Fibroblast of villous mesenchyme (primary cell): ENCODE measurements around the gene PDLIM4. TPM values are rescaled to one million over a fixed set of nuclear protein-coding genes. Genes with fewer than 3 reads are reported as not detected.

Experiments
- DNase-seq: peaks from one replicate; pipeline ENCODE4 v3.0.0-alpha.2; 2010; ENCODE audit warnings: low read depth
- H3K4me3 ChIP-seq: 2 replicates; pipeline ENCODE4 v1.5.1; 2011; ENCODE audit warnings: low read depth, mild to moderate bottlenecking, low read length
- CTCF ChIP-seq: IDR thresholded peaks from 2 replicates; pipeline ENCODE4 v1.5.1; 2012; ENCODE audit warnings: low read depth, mild to moderate bottlenecking, low read length; ENCODE audit not compliant: insufficient read depth
- total RNA-seq: library from RNA; depleted of rRNA; stranded (reverse); fragments of >200 nt; gene quantifications from 2 replicates; pipeline ENCODE4 v1.2.3, GENCODE V29; 2012

Gene PDLIM4
- total RNA-seq, 1 donor: 97.2 TPM

- DNase-seq: no peak
- TF ChIP-seq CTCF: no peak
- H3K4me3 ChIP-seq: peak overlapping the region; percentile 74
Measured at GRCh38 chr5:132227235-132227484, 30.3 kb upstream of the PDLIM4 start.

GRCh38 chr5:132227485-132228240 lies 29.8 kb upstream of the PDLIM4 start, which contains the start of gene P4HA2:
Gene P4HA2 (minus strand): TSS chr5:132227853. CDS start chr5:132218626, 9,227 bp downstream.
- peak; percentile 80 for DNase-seq
- peak within 1 kb of the TSS; percentile 74 for H3K4me3 ChIP-seq

GRCh38 chr5:132228241-132229035 lies 29.1 kb upstream of the PDLIM4 start:
- H3K4me3 ChIP-seq: peak overlapping the region; percentile 74
- no peak for TF ChIP-seq CTCF
- DNase-seq: no peak

More at GRCh38 chr5:132227485-132228240, 29.8 kb upstream of the PDLIM4 start, which contains the start of gene P4HA2:
- no peak for TF ChIP-seq CTCF

- no peak for DNase-seq
- no peak overlapping the region for H3K4me3 ChIP-seq
- TF ChIP-seq CTCF: no peak
Measured at GRCh38 chr5:132229236-132229635, 28.3 kb upstream of the PDLIM4 start.

- no peak for TF ChIP-seq CTCF
- no peak overlapping the region for H3K4me3 ChIP-seq
- DNase-seq: no peak
Measured at GRCh38 chr5:132230871-132231270, 26.6 kb upstream of the PDLIM4 start.

GRCh38 chr5:132232465-132232864 lies 25.0 kb upstream of the PDLIM4 start:
- DNase-seq: no peak
- no peak for TF ChIP-seq CTCF
- H3K4me3 ChIP-seq: no peak overlapping the region
